ENCODE measurements around the gene TOP2A. TPM values are rescaled to one million over a fixed set of nuclear protein-coding genes. Genes with fewer than 3 reads are reported as not detected.

Gene TOP2A
- total RNA-seq, 1 experiment from 2014 or later = 235 TPM

- H4K20me1 ChIP-seq (ENCODE audit: insufficient read depth) = no peaks in the 10 kb centered on the region
- no peaks in the 10 kb centered on the region for H3K9me2 ChIP-seq (ENCODE audit: insufficient read depth)
- no peaks in the 10 kb centered on the region for H3K9me3 ChIP-seq (ENCODE audit: insufficient read depth, low read depth)
- ChIA-PET CTCF (no interaction called here), POLR2A (ENCODE audit: unreplicated experiment) (no interaction called here)
- H3K4me1 ChIP-seq (replicated peaks; ENCODE audit: insufficient read depth) = peaks cover 17% of the 10 kb centered on the region
- H3F3A ChIP-seq (ENCODE audit: insufficient read depth, low read depth) = 0 out of 2 replicates have a peak, but pooled peaks cover 3% of the 10 kb centered on the region
- H3K36me3 ChIP-seq (ENCODE audit: low read depth) = no peaks in the 10 kb centered on the region
- DNase-seq = no peak
- no peak overlapping the region for H2AFZ ChIP-seq
- no peak for TF ChIP-seq EZH2 (IDR thresholded peaks at IDR 0.05; ENCODE audit: low read depth)
- TF ChIP-seq CTCF (conservative IDR thresholded peaks at IDR 0.05) = no peak
- H3K27me3 ChIP-seq (ENCODE audit: insufficient read depth, low read depth) = no peaks in the 10 kb centered on the region
- intact Hi-C loops (cut with micrococcal nuclease; ENCODE audit: unreplicated experiment) = no loop called here
- no peak overlapping the region for H3K27ac ChIP-seq
- no peaks in the 10 kb centered on the region for H3K79me2 ChIP-seq (ENCODE audit: low read depth)
- no peak overlapping the region for H3K4me3 ChIP-seq
- no TSS peak for BruUV-seq (replicated peaks)
- no peak overlapping the region for H3K4me2 ChIP-seq
Measured at GRCh38 chr17:40457964-40458791, 40.5 kb upstream of the TOP2A start.

GRCh38 chr17:40457369-40457768 lies 39.7 kb upstream of the TOP2A start:
- H3K4me1 ChIP-seq (replicated peaks; ENCODE audit: insufficient read depth) = peaks cover 25% of the 10 kb centered on the region
- intact Hi-C loops (cut with micrococcal nuclease; ENCODE audit: unreplicated experiment) = no loop called here
- BruUV-seq (replicated peaks) = no TSS peak

GRCh38 chr17:40456396-40456951 lies 38.8 kb upstream of the TOP2A start:
- no TSS peak for BruUV-seq (replicated peaks)
- TF ChIP-seq EZH2 (IDR thresholded peaks at IDR 0.05; ENCODE audit: low read depth) = no peak
- no peak for TF ChIP-seq CTCF (conservative IDR thresholded peaks at IDR 0.05)
- ChIA-PET POLR2A (ENCODE audit: unreplicated experiment) (no interaction called here), CTCF (no interaction called here)
- Histone ChIP-seq H3K4me1 (replicated peaks; ENCODE audit: insufficient read depth) (peaks cover 34% of the 10 kb centered on the region), H3F3A (ENCODE audit: insufficient read depth, low read depth) (0 out of 2 replicates have a peak, but pooled peaks cover 3% of the 10 kb centered on the region), H3K4me3 (no peak overlapping the region), H3K79me2 (ENCODE audit: low read depth) (no peaks in the 10 kb centered on the region), H3K36me3 (ENCODE audit: low read depth) (no peaks in the 10 kb centered on the region), H3K27ac (no peak overlapping the region), H3K9me3 (ENCODE audit: insufficient read depth, low read depth) (no peaks in the 10 kb centered on the region), H3K9me2 (ENCODE audit: insufficient read depth) (no peaks in the 10 kb centered on the region), H3K4me2 (no peak overlapping the region), H4K20me1 (ENCODE audit: insufficient read depth) (no peaks in the 10 kb centered on the region), H2AFZ (no peak overlapping the region), H3K27me3 (ENCODE audit: insufficient read depth, low read depth) (no peaks in the 10 kb centered on the region)
- intact Hi-C loops (cut with micrococcal nuclease; ENCODE audit: unreplicated experiment) = no loop called here
- no peak for DNase-seq

More at GRCh38 chr17:40457369-40457768, 39.7 kb upstream of the TOP2A start:
- CTCF ChIA-PET = no interaction called here
- H3K36me3 ChIP-seq (ENCODE audit: low read depth) = no peaks in the 10 kb centered on the region
- H3F3A ChIP-seq (ENCODE audit: insufficient read depth, low read depth) = 0 out of 2 replicates have a peak, but pooled peaks cover 3% of the 10 kb centered on the region
- no peak overlapping the region for H3K27ac ChIP-seq
- no peak overlapping the region for H3K4me3 ChIP-seq
- POLR2A ChIA-PET (ENCODE audit: unreplicated experiment) = no interaction called here
- no peak for DNase-seq
- H3K27me3 ChIP-seq (ENCODE audit: insufficient read depth, low read depth) = no peaks in the 10 kb centered on the region
- H4K20me1 ChIP-seq (ENCODE audit: insufficient read depth) = no peaks in the 10 kb centered on the region
- H3K9me3 ChIP-seq (ENCODE audit: insufficient read depth, low read depth) = no peaks in the 10 kb centered on the region
- no peak for TF ChIP-seq EZH2 (IDR thresholded peaks at IDR 0.05; ENCODE audit: low read depth)
- H2AFZ ChIP-seq = no peak overlapping the region
- no peaks in the 10 kb centered on the region for H3K9me2 ChIP-seq (ENCODE audit: insufficient read depth)
- no peak overlapping the region for H3K4me2 ChIP-seq
- H3K79me2 ChIP-seq (ENCODE audit: low read depth) = no peaks in the 10 kb centered on the region
